Measurements from ENCODE around the gene MS4A18.

DNA sequence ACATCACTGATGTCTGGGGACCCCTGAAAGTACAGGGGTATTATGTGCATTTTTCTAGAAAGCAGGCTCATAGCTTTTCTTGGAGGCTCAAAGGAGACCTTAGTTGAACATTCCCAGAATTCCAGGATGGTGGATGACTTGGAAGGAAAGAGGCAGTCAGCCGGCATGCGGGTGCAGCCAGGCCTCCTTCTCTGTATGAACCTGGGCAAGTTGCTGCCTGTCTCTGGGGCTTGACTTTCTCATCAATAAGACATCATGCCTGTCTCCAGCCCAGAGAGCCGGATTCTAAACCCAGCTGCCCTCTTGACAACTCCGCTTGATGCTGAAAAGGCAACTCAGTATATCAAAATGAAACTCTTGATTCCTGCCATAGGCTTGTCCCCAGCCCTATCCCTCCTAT, 44.8 kb downstream of the MS4A18 start:
- TF ChIP-seq EP300 (IDR thresholded peaks at IDR 0.05; ENCODE audit: borderline replicate concordance) (no peak), RAD21 (IDR thresholded peaks at IDR 0.05; ENCODE audit: low read depth) (no peak), TEAD4 (IDR thresholded peaks at IDR 0.05) (no peak), CREB1 (IDR thresholded peaks at IDR 0.05; ENCODE audit: low read depth) (no peak), YY1 (IDR thresholded peaks at IDR 0.05; ENCODE audit: low read depth) (no peak), FOXM1 (IDR thresholded peaks at IDR 0.05; ENCODE audit: borderline replicate concordance, low read depth) (no peak), TCF12 (IDR thresholded peaks at IDR 0.05; ENCODE audit: low read depth) (no peak), MAX (IDR thresholded peaks at IDR 0.05) (no peak), TAF1 (IDR thresholded peaks at IDR 0.05; ENCODE audit: low read depth) (no peak), ZBTB7A (IDR thresholded peaks at IDR 0.05; ENCODE audit: low read depth) (no peak), USF1 (IDR thresholded peaks at IDR 0.05) (no peak)
- TF ChIP-seq, protein P1, sequence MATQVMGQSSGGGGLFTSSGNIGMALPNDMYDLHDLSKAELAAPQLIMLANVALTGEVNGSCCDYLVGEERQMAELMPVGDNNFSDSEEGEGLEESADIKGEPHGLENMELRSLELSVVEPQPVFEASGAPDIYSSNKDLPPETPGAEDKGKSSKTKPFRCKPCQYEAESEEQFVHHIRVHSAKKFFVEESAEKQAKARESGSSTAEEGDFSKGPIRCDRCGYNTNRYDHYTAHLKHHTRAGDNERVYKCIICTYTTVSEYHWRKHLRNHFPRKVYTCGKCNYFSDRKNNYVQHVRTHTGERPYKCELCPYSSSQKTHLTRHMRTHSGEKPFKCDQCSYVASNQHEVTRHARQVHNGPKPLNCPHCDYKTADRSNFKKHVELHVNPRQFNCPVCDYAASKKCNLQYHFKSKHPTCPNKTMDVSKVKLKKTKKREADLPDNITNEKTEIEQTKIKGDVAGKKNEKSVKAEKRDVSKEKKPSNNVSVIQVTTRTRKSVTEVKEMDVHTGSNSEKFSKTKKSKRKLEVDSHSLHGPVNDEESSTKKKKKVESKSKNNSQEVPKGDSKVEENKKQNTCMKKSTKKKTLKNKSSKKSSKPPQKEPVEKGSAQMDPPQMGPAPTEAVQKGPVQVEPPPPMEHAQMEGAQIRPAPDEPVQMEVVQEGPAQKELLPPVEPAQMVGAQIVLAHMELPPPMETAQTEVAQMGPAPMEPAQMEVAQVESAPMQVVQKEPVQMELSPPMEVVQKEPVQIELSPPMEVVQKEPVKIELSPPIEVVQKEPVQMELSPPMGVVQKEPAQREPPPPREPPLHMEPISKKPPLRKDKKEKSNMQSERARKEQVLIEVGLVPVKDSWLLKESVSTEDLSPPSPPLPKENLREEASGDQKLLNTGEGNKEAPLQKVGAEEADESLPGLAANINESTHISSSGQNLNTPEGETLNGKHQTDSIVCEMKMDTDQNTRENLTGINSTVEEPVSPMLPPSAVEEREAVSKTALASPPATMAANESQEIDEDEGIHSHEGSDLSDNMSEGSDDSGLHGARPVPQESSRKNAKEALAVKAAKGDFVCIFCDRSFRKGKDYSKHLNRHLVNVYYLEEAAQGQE (IDR thresholded peaks at IDR 0.05; ENCODE audit: low read depth) = no peak

Data from Ishikawa (cell line).